ENCODE results near the gene UGGT2. TPM values are rescaled to one million over a fixed set of nuclear protein-coding genes. Genes with fewer than 3 reads are reported as not detected.
"Not testable (repeated sequence)": the region's sequence is repeated elsewhere in the genome, so short reads cannot be mapped to it uniquely, and the experiment has no call there.

The UGGT2 gene
- total and polyA plus RNA-seq, 10 donors: 2.6 to 38.9 (median 15.1) TPM

DNA sequence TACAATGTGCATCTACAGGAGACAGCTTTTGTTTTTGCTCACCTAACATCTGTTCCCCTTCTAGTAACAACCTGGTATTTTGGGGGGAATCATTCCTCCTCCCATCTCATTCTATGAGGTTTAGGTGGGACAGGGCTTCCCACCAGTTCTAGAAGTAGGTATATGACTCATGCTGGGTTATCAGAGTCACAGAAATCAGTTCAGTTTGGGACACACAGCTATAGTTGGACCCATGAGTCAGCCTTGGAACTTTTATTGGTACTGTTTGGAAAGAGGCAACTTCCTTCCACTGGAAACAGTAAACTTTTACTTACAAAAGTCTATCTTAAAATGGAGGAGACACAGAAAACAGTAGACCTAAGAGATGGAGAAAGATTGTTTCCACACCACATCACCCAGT, 190.8 kb downstream of the UGGT2 start:
- no peak for TF ChIP-seq POLR2AphosphoS5 (IDR thresholded peaks at IDR 0.05)
- TF ChIP-seq POLR2A (IDR thresholded peaks at IDR 0.05): no peak
- TF ChIP-seq, protein P1, sequence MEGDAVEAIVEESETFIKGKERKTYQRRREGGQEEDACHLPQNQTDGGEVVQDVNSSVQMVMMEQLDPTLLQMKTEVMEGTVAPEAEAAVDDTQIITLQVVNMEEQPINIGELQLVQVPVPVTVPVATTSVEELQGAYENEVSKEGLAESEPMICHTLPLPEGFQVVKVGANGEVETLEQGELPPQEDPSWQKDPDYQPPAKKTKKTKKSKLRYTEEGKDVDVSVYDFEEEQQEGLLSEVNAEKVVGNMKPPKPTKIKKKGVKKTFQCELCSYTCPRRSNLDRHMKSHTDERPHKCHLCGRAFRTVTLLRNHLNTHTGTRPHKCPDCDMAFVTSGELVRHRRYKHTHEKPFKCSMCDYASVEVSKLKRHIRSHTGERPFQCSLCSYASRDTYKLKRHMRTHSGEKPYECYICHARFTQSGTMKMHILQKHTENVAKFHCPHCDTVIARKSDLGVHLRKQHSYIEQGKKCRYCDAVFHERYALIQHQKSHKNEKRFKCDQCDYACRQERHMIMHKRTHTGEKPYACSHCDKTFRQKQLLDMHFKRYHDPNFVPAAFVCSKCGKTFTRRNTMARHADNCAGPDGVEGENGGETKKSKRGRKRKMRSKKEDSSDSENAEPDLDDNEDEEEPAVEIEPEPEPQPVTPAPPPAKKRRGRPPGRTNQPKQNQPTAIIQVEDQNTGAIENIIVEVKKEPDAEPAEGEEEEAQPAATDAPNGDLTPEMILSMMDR (IDR thresholded peaks at IDR 0.05 in 8 of 11, conservative IDR thresholded peaks at IDR 0.05 in 3 of 11): no peak
- Histone ChIP-seq H3K9me3 (no peaks in the 10 kb centered on the region), H3K4me3 (no peak overlapping the region), H3K36me3 (peaks cover 0 to 8% (median 0%) of the 10 kb centered on the region in 6 donors), H3K4me1 (peaks cover 0 to 4% (median 0%) of the 10 kb centered on the region in 6 donors), H3K27me3 (replicated peaks in 1 of 7) (no peaks in the 10 kb centered on the region), H3K27ac (no peak overlapping the region)
- DNase-seq: no peak
- intact Hi-C loops (cut with DNase I; ENCODE audit: low total_unique reads): no loop called here

DNA sequence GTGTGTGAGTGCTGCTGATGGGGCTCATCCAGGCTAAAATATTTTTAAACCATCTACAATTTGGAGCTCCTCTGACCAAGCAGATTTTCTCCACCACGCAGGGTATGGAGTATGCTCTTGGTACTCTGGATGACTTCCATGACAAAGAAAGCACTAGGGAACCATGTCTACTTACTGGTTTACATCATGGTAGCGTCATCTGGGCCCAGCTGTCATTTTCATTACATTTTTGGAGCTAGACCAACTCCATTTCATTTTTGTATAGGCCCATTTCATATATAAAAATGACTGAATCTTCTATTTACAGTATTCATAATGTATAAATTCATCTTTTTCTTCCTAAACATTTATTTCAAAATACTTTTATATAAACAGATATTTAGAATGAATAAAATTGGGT, 191.9 kb downstream of the UGGT2 start:
- Histone ChIP-seq H3K9me3 (no peaks in the 10 kb centered on the region), H3K36me3 (peaks cover 0 to 8% (median 0%) of the 10 kb centered on the region in 6 donors), H3K4me3 (no peak overlapping the region), H3K27me3 (replicated peaks in 1 of 7) (no peaks in the 10 kb centered on the region), H3K27ac (no peak overlapping the region), H3K4me1 (peaks cover 0 to 4% (median 0%) of the 10 kb centered on the region in 6 donors)
- WGBS, 5 donors: 85 to 93% (median 86%) methylated on average over 2 of the region's 2 CpGs
- intact Hi-C loops (cut with DNase I; ENCODE audit: low total_unique reads): no loop called here
- TF ChIP-seq POLR2AphosphoS5 (IDR thresholded peaks at IDR 0.05) (no peak), POLR2A (IDR thresholded peaks at IDR 0.05) (no peak)
- TF ChIP-seq, protein P1 (IDR thresholded peaks at IDR 0.05 in 8 of 11, conservative IDR thresholded peaks at IDR 0.05 in 3 of 11): no peak
- DNase-seq: no peak

DNA sequence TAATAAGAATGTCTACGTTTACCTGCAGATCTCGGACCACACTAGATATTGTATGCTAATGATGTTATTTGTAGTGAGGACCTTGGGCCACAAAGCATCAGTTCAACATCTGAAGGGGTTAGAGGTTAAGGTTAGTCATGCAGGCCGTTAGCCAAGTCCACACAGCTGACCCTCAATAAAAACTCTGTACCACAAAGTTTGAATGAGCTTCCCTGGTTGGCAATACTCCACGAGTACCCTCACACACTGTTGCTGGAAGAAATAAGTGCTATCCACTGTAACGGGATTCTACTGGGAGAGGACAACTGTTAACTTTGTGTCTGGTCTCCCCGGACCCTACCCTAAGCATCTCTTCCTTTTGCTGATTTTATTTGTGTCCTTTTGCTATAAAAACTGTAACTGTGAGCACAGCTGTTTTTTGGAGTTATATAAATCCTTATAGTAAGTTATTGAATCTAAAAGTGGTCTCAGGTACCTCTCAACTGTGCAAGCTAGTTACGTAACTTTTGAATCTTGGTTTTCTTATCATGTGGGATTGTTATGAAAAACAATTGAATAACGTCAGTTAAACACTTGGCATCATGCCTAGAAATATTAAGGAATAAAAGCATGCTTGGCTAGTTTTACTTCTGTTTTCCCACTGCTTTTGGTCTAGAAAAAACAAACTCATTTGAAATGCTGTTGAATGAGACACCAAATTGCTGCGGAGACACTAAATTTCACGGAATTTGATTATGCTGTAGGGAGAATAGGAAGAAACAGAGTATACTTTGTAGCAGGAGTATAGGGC, 194.7 kb downstream of the UGGT2 start:
- no peak for TF ChIP-seq POLR2A (IDR thresholded peaks at IDR 0.05)
- no peak for TF ChIP-seq POLR2AphosphoS5 (IDR thresholded peaks at IDR 0.05)
- TF ChIP-seq, protein P1 (IDR thresholded peaks at IDR 0.05 in 8 of 11, conservative IDR thresholded peaks at IDR 0.05 in 3 of 11): no peak
- intact Hi-C loops (cut with DNase I; ENCODE audit: low total_unique reads): no loop called here
- H3K9me3 ChIP-seq: no peaks in the 10 kb centered on the region
- peak overlapping the region in 1 of 8 donors; percentile 29 for H3K27ac ChIP-seq
- WGBS, 5 donors: 56 to 67% (median 58%) methylated on average over 10 of the region's 10 CpGs
- no peaks in the 10 kb centered on the region for H3K27me3 ChIP-seq (replicated peaks in 1 of 7)
- peaks cover 0 to 4% (median 0%) of the 10 kb centered on the region in 6 donors for H3K4me1 ChIP-seq
- no peak for DNase-seq
- no peak overlapping the region for H3K4me3 ChIP-seq
- peaks cover 0 to 9% (median 0%) of the 10 kb centered on the region in 6 donors for H3K36me3 ChIP-seq

DNA sequence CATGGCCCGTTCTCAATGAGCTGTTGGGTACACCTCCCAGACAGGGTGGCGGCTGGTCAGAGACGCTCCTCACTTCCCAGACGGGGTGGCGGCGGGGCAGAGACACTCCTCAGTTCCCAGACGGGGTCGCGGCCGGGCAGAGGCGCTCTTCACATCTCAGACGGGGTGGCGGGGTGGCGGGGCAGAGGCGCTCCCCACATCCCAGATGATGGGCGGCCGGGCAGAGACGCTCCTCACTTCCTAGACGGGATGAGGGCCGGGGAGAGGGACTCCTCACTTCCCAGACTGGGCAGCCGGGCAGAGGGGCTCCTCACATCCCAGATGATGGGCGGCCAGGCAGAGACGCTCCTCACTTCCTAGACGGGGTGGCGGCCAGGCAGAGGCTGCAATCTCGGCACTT, 207.5 kb downstream of the UGGT2 start:
- WGBS, 5 donors: 90 to 93% (median 93%) methylated on average over 23 to 26 of the region's 26 CpGs
- Histone ChIP-seq H3K9me3 (peaks cover 0 to 23% (median 10%) of the 10 kb centered on the region in 8 donors), H3K36me3 (peaks cover 0 to 15% (median 0%) of the 10 kb centered on the region in 6 donors)
- DNase-seq; intact Hi-C loops (cut with DNase I; ENCODE audit: low total_unique reads); H3K4me1 ChIP-seq; H3K27me3 ChIP-seq (replicated peaks in 1 of 7); H3K4me3 ChIP-seq; H3K27ac ChIP-seq: not testable (repeated sequence)
